TTC549 (cell line): ENCODE results near the gene POLR1D.

Source experiments
- FAIRE-seq: peaks from 2 replicates; lab custom pipeline; 2012; peaks lifted over from hg19 to GRCh38; lab: Jason Lieb, UNC

The POLR1D gene

GRCh38 chr13:27639186-27639585 is 17.5 kb downstream of the POLR1D start:
- no peak for FAIRE-seq

GRCh38 chr13:27641711-27642502 is 20.2 kb downstream of the POLR1D start:
- no peak for FAIRE-seq

DNA sequence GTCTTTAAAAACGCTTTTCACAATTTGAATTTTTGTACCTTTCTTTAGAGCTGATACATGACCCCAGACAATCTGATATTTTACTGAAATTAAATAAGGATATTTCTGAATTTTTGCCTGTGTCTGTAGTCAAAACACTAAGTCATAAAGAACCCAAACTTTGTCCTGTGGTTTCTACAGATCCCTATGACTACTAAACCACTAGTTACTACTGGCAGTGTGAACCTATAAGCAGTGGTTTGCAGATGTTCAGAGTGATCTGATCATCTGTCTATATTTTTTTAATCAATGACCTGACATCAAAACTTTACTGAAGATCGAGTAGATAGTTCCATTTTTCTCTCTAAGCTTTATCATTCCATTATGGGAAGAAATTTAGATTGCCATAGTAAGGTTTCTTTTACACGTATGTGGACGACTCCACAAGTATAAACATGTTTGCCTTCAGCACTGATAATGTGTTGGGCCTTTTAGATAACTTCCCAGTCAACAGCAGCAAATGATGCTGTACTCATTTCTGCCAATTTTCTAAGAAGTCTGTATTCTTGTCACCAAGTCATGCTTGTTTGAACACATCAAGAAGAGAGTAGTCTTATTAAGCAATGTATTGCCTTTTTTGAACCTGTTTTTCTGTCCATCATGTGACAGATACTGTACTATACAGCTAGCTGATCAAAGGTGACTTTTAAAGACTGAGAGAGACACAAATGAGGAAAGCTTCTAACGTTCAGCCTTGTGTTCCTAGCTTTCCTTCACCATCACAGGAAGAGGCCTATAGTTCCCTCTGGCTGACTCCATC is 21.8 kb downstream of the POLR1D start:
- no peak for FAIRE-seq

GRCh38 chr13:27644302-27644701 is 22.6 kb downstream of the POLR1D start:
- FAIRE-seq: no peak

- FAIRE-seq: no peak
Observed at GRCh38 chr13:27650312-27650711, 28.6 kb downstream of the POLR1D start.

GRCh38 chr13:27654059-27654458 is 32.4 kb downstream of the POLR1D start:
- FAIRE-seq: no peak

GRCh38 chr13:27654816-27655215 is 33.1 kb downstream of the POLR1D start:
- no peak for FAIRE-seq

GRCh38 chr13:27657724-27658123 is 36.0 kb downstream of the POLR1D start:
- FAIRE-seq: no peak

DNA sequence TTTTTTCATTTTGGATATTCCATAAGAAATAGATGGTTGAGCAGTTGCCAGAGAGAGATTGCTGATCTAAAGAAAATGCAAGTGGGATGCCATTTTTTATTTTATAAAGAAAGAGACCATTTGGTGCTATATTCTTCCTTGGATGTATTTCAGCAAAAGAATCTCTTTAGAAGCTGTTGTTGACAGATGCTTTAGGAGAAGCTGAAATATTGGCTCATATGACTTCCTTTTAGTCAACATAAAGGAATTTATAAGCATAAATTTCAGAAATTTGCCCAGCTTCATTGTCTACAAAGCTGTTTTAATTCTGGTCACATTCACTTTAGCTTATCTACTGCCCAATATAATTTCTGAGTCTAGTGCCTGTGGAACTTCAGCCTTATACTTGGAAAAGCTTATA is 36.9 kb downstream of the POLR1D start:
- FAIRE-seq: no peak

DNA sequence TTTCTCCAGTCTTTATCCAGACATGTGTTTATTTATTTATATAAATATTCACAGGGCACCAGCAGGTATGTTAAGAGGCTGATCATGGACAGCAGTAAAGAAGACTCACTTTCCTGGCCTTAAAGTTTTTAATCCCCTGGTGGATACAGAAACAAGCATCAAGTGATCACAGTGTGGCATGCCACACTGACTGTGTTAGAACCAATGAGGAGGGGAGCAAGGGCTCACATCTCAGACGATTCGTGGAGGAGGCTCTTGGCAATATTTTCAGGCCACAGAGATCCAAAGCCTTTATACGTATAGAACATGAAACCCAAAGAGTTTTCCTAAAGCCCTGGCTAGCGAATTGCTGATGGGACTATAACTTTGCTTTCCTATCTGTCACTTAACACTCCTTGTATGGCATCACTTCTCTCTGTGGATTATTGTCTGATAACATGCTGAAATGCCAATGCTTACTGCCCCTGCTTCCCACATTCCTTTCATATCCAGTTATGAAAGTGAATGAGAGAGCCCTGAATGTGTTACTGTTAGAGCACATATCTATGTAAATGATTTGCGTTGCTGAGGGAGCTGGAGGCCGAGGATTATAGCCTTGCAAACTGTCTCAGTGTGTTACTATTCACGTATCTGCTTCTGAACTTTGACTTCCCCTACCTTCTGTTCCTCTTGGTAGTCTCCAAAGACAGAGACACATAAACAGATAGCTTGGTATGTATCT is 37.6 kb downstream of the POLR1D start:
- no peak for FAIRE-seq

GRCh38 chr13:27660511-27660910 is 38.8 kb downstream of the POLR1D start:
- no peak for FAIRE-seq

- no peak for FAIRE-seq
Observed at GRCh38 chr13:27661017-27661416, 39.3 kb downstream of the POLR1D start.

- FAIRE-seq: no peak
Observed at GRCh38 chr13:27662738-27663470, 41.2 kb downstream of the POLR1D start.

DNA sequence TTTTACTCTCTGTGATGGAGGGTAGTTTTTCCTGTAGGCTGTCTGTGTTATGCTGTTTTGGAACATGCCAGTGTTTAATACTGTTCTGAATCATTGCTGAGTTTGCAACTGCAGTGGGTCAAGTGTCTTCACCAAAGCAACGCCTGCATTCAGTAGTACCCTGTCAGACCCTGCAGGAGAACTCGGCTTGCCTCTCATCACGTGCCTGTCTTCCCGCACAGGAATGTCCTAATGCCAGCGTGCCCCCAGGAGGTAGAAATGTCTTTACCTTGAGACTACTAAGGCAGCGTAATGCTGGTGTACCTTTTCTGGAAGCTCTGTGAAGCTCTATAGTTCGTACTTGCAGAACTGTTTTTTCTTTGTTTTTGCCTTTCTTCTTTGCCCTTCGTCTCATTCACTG is 42.3 kb downstream of the POLR1D start:
- no peak for FAIRE-seq

- no peak for FAIRE-seq
Observed at GRCh38 chr13:27665333-27665732, 43.6 kb downstream of the POLR1D start.

DNA sequence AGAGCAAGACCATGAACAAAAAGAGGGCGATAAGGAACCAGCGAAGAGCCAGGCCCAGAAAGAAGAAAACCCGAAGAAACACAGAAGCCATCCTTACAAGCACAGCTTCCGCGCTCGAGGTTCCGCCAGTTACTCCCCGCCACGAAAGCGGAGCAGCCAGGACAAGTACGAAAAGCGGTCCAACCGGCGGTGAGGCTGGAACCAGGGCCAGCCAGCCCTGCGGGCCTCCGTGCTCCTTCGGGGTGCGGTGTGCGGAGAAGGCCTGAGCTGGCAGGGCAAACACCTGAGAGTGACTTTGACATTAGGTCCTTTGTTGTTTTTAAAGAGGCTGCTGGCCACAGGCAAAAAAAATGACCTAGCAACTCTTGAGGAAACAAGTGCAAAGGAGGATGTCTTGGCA is 44.1 kb downstream of the POLR1D start:
- no peak for FAIRE-seq

- no peak for FAIRE-seq
Observed at GRCh38 chr13:27666951-27667350, 45.3 kb downstream of the POLR1D start.

- FAIRE-seq: no peak
Observed at GRCh38 chr13:27667946-27668345, 46.3 kb downstream of the POLR1D start.

DNA sequence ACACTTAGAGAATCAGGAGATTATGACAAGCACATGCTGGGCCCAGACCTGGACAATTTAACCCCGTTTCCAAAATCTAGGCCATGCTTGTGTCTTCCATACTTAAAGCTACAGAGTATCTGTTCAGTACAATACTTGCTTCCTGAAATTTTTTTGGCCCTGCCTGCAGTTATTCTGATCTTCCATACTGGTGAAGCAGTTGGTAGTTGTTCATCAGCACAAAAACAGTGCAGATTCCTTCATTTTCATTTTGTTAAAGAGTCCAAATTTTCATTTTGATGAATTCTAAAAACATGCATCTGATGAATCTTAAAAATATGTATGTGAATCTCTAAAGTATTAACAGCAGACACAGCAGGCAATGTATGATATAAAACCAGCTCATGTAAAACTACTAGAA is 49.2 kb downstream of the POLR1D start:
- FAIRE-seq: no peak

- no peak for FAIRE-seq
Observed at GRCh38 chr13:27672025-27672424, 50.3 kb downstream of the POLR1D start.
